Adrenal gland (tissue), 12 donors: ENCODE results near the gene EHD4. TPM values are rescaled to one million over a fixed set of nuclear protein-coding genes. Genes with fewer than 3 reads are reported as not detected.
A peak's percentile ranks its signal among the peaks of the same experiment; 100 is the strongest.

Experiments used
- DNase-seq, 7 donors: peaks; one replicate each; pipeline ENCODE4 v3.0.0-alpha.2; 2019 to 2020
- H3K27ac ChIP-seq, 5 donors: fragments of 200-600 bp; sonication (generic) in 4 of 5; 1 replicate in 3 of 5; 2 replicates in 2 of 5; pipeline versions ENCODE4 v1.5.1 to v1.8.0; 2016 to 2020; ENCODE audit warnings: mild to moderate bottlenecking in 1 of 5
- H3K27me3 ChIP-seq: fragments of 200-600 bp; 2 replicates; pipeline ENCODE4 v1.8.0; 2021
- H3K36me3 ChIP-seq, 2 donors: fragments of 200-600 bp; replicated peaks in 1 of 2; 1 replicate in 1 of 2; 2 replicates in 1 of 2; pipeline versions ENCODE4 v1.5.1 to v1.8.0; 2018 to 2022
- H3K4me1 ChIP-seq, 2 donors: fragments of 200-600 bp; replicated peaks in 1 of 2; 1 replicate in 1 of 2; 2 replicates in 1 of 2; pipeline versions ENCODE4 v1.5.1 to v1.8.0; 2018 to 2021
- H3K4me3 ChIP-seq, 4 donors: fragments of 200-600 bp; sonication (generic) in 3 of 4; one replicate each; pipeline ENCODE4 v1.5.1; 2016 to 2018
- H3K9me3 ChIP-seq, 3 donors: fragments of 200-600 bp; sonication (generic) in 1 of 3; replicated peaks in 1 of 3; 1 replicate in 2 of 3; 2 replicates in 1 of 3; pipeline versions ENCODE4 v1.5.1 to v1.8.0; 2016 to 2021
- CTCF ChIP-seq, 6 experiments: fragments of 450-650 bp in 4 of 6; fragments of 200-600 bp in 2 of 6; sonication (generic) in 1 of 6; IDR thresholded peaks; 1 replicate in 5 of 6; 2 replicates in 1 of 6; pipeline versions ENCODE4 v1.5.1 to v1.8.0; 2016 to 2021; ENCODE audit warnings: antibody characterized with exemption in 6 of 6, mild to moderate bottlenecking in 2 of 6, moderate library complexity in 1 of 6
- POLR2A ChIP-seq, 2 donors: fragments of 450-650 bp; IDR thresholded peaks; one replicate each; pipeline ENCODE4 v1.6.1; 2017; ENCODE audit warnings: antibody characterized with exemption in 2 of 2, mild to moderate bottlenecking in 2 of 2, moderate library complexity in 1 of 2
- WGBS, 4 donors: extraction: QIAGEN DNeasy Blood & Tissue Kit in 2 of 4; methylation state at CpG; one replicate each; pipeline versions ENCODE4 v1.1.5 to v1.1.7; 2013 to 2017; 5-methylcytosine and 5-hydroxymethylcytosine counted together
- intact Hi-C, 2 donors: fragments of 100-400 bp; cut with DNase I; formaldehyde crosslinking; loops; one replicate each; pipeline versions ENCODE4 v1.14.1 to v1.15.0; 2022 to 2023
- polyA plus RNA-seq, 3 donors: library from polyadenylated mRNA; stranded (reverse); fragments of 200-250 nt in 2 of 3; fragments of 350-450 nt in 1 of 3; fragmentation: Illumina TruSeq in 1 of 3; extraction: RNeasy Lipid Tissue Mini Kit (QIAGEN cat#74804) in 1 of 3; gene quantifications; one replicate each; pipeline ENCODE4 v1.2.3, GENCODE V29; 2013 to 2014
- total RNA-seq, 9 donors: library from RNA; depleted of rRNA in 4 of 9; stranded (reverse); fragments of >200 nt in 4 of 9; fragments of 120-200 nt in 1 of 9; fragmentation: NEBNext Ultra II Directional in 1 of 9; extraction: Animal tissue kit (Norgen Biotek cat#: 25700) in 1 of 9; gene quantifications; one replicate each; pipeline versions ENCODE4 v1.1.0 to v1.2.4, GENCODE V29; 2013 to 2023
- donor health status: healthy with polysubstance abuse.
- donor health status: Bipolar disorder and iron deficiency.
- donor health status: DM: yes; HTN: yes; CAD: no.
- donor health status: DM: no; HTN: no; CAD: no.
- donor health status: DM: no; HTN: no; CAD: no.
- donor health status: DM: yes; HTN: yes; CAD: no.

Gene EHD4
- total and polyA plus RNA-seq, 12 donors, result 2.0 to 17.0 (median 11.5) TPM

- peak in 1 of 2 donors; percentile 76 for TF ChIP-seq POLR2A (IDR thresholded peaks at IDR 0.05)
- peak in 3 of 6 experiments; percentile 16 to 31 (median 24) for TF ChIP-seq CTCF (IDR thresholded peaks at IDR 0.05)
- WGBS, 4 donors, result 8 to 10% (median 9%) methylated on average over 16 of the region's 16 CpGs
- Histone ChIP-seq H3K27me3 (no peaks in the 10 kb centered on the region), H3K4me1 (peaks cover 0 to 22% of the 10 kb centered on the region in 2 donors), H3K9me3 (no peaks in the 10 kb centered on the region), H3K36me3 (no peaks in the 10 kb centered on the region), H3K4me3 (peak overlapping the region; percentile 10 to 68 (median 39)), H3K27ac (peak overlapping the region in 4 of 5 donors; percentile 75 to 87 (median 79))
- DNase-seq, result peak; percentile 38 to 71 (median 56)
- intact Hi-C loops, result loop anchor here in 1 of 2 donors (10.0 kb wide), 1 partner anchor 46 kb away; no protein-coding TSS in a partner anchor
Measured at GRCh38 chr15:41971089-41971894, 1.1 kb downstream of the EHD4 start.

GRCh38 chr15:41970456-41970855, 1.9 kb downstream of the EHD4 start:
- Histone ChIP-seq H3K9me3 (no peaks in the 10 kb centered on the region), H3K27ac (peak overlapping the region in 1 of 5 donors; percentile 87), H3K36me3 (no peaks in the 10 kb centered on the region), H3K27me3 (no peaks in the 10 kb centered on the region), H3K4me3 (peak overlapping the region in 1 of 4 donors; percentile 68), H3K4me1 (peaks cover 0 to 22% of the 10 kb centered on the region in 2 donors)
- TF ChIP-seq POLR2A (IDR thresholded peaks at IDR 0.05) (no peak), CTCF (IDR thresholded peaks at IDR 0.05) (no peak)
- intact Hi-C loops, result loop anchor here in 1 of 2 donors (10.0 kb wide), 1 partner anchor 46 kb away; no protein-coding TSS in a partner anchor
- 82 to 92% (median 88%) methylated on average over 1 of the region's 1 CpG for WGBS, 4 donors
- peak in 3 of 7 donors; percentile 3 to 17 (median 8) for DNase-seq

- DNase-seq, result peak in 3 of 7 donors; percentile 11 to 49 (median 20)
- H3K4me1 ChIP-seq, result peaks cover 0 to 22% of the 10 kb centered on the region in 2 donors
Measured at GRCh38 chr15:41969851-41970431, 2.4 kb downstream of the EHD4 start.

More at GRCh38 chr15:41969851-41970431, 2.4 kb downstream of the EHD4 start:
- Histone ChIP-seq H3K9me3 (no peaks in the 10 kb centered on the region), H3K27ac (peak overlapping the region in 2 of 5 donors; percentile 30 to 87), H3K4me3 (no peak overlapping the region), H3K36me3 (no peaks in the 10 kb centered on the region), H3K27me3 (no peaks in the 10 kb centered on the region)
- intact Hi-C loops, result loop anchor here in 1 of 2 donors (10.0 kb wide), 1 partner anchor 45 kb away; no protein-coding TSS in a partner anchor
- 69 to 88% (median 73%) methylated on average over 2 to 3 of the region's 3 CpGs for WGBS, 4 donors
- no peak for TF ChIP-seq POLR2A (IDR thresholded peaks at IDR 0.05)
- TF ChIP-seq CTCF (IDR thresholded peaks at IDR 0.05), result no peak
